ENCODE data around the gene WFDC2.
"Not testable (repeated sequence)": the region's sequence is repeated elsewhere in the genome, so short reads cannot be mapped to it uniquely, and the experiment has no call there.

Gene WFDC2

GRCh38 chr20:45452772-45453691 lies 16.5 kb upstream of the WFDC2 start:
- DNase-seq, result no peak

DNA sequence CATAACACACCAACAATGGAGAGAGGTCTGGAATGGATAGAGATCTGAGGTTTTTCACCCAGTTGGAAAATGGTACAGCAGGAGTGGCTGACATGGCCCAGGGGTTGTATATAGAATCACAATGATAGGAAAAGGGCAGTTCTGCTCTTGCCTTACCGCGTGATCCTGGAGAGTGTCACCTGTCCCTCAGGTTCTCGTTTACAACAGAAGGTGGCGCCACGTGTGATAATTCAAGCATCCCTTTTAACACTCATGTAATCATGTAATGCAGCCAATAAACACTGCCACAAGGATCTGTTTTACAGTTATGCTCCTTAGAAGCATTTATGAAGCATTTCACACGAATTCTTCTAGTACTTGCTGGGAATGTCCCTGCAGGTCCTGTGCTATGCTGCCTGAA lies 12.9 kb upstream of the WFDC2 start:
- peak; percentile 63 for DNase-seq

GRCh38 chr20:45459606-45460005 lies 9.9 kb upstream of the WFDC2 start:
- no peak for DNase-seq

DNA sequence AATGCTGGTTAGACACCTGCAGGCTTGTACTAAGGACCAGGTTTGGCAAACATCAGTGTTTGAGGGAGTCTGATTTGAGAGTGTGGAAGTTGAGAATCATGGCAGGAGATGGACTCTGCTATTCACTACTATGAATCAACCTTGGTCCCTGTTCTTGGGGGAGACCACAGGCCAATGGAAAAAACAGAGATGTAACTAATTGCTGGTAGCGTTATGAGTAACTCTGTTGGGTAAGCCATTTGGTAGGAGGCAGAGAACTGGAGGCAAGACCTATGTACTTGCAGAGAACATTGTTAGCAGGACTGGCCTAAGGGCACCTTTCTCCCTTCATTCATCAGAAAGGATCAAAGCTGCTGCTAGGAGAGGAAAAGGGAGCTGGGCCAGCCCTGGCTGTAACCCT lies 8.3 kb upstream of the WFDC2 start:
- no peak for DNase-seq

- no peak for DNase-seq
These were observed 6.6 kb upstream of the WFDC2 start for GRCh38 chr20:45462711-45463509.

GRCh38 chr20:45463709-45464108 lies 5.8 kb upstream of the WFDC2 start:
- no peak for DNase-seq

DNA sequence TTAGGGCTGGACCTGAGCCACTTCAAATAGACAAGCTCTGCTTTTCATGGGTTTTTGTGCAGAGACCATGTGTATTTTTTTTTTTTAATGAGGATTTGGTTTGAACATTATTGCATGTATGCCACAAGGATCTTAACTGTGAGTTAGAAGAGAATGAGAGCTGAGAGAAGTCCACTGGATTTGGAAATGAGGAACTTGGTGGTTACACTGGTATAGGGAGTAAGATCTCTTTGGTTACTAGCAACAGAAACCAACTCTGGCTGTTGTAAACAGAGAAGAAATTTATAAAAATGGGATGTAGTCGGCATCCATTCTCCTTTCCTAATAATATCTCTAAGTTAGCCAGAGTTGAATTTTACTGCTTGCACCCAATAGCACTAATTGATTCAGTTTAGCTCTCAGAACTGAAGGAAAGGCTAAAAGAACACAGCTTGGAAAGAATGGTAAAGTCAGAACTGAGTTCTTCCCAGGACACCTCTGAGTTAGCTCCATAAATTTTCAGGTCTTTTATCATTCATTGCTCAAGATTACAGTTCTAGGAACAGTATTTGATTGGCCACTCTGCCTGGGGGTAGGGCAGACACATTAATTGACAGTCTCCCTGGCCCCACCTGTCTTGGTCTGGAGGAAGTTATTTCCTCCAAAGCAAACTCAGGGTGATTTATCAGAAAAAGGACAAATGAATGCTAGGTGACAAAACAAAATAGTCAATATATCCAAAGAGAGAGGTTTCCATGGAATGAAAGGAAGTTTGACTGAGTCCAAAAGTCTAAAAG lies 3.9 kb upstream of the WFDC2 start:
- DNase-seq, result no peak

GRCh38 chr20:45467172-45467571 lies 2.4 kb upstream of the WFDC2 start:
- DNase-seq, result no peak

DNA sequence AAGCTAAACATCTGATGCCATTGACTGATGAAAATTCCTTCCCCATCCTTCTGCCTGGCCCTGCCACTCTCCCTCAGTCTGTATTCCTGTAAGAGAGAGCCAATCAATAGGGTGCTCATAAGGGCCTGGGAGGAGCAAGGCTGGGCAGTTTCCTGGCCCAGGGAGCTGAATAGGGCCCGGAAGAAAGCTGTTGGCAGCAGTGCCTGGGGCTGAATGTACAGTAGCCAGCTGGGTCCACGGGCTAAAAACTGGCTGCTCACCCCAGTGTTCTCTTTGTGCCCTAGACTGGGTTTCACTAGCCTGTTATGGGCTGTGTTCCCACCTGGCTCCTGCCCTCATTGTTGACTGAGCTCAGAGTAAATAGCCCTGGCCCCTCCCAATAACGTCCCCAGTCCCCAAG lies 1.7 kb upstream of the WFDC2 start:
- DNase-seq, result no peak

- DNase-seq, result peak; percentile 75
These were observed 844 bp downstream of the WFDC2 start for GRCh38 chr20:45470262-45470931.

- DNase-seq, result no peak
These were observed 1.4 kb downstream of the WFDC2 start for GRCh38 chr20:45470937-45471336.

GRCh38 chr20:45472286-45472685 lies 2.7 kb downstream of the WFDC2 start:
- DNase-seq, result not testable (repeated sequence)

DNA sequence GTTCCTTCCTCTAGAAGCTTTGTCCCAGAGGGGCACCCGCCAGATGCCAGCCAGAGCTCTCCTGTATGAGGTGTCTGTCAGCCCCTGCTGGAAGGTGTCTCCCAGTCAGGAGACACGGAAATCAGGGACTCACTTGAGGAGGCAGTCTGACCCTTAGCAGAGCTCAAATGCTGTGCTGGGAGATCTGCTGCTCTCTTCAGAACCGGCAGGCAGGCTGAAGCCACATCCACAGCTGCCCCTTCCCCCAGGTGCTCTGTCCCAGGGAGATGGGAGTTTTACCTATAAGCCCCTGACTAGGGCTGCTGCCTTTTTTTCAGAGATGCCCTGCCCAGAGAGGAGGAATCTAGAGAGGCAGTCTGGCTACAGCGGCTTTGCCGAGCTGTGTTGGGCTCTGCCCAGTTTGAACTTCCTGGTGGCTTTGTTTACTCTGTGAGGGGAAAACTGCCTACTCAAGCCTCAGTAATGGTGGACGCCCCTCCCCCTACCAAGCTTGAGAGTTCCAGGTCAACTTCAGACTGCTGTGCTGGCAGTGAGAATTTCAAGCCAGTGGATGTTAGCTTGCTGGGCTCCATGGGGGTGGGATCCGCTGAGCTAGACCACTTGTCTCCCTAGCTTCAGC lies 8.1 kb downstream of the WFDC2 start:
- not testable (repeated sequence) for DNase-seq

- DNase-seq, result no peak
These were observed 10.3 kb downstream of the WFDC2 start for GRCh38 chr20:45479822-45480221.

- no peak for DNase-seq
These were observed 15.1 kb downstream of the WFDC2 start for GRCh38 chr20:45484676-45485075.

GRCh38 chr20:45485388-45485787 lies 15.8 kb downstream of the WFDC2 start:
- no peak for DNase-seq

DNA sequence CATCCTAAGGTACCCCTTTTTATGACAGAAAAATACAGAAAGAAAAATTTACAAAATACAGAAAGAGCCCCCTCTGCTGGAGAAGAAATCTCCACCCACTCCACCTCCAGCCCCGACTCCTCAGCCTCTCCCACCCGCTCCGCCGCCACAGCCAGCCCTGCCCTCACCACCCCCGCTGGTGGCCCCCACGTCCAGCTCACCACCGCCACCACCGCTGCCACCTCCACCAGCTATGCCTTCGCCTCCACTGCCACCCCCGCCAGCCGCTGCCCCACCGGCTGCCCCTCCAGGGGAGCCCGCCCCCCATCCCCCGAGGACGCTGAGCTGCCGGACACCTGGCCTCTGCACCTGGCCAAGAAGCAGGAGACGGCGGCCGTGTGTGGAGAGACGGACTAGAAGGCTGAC lies 17.7 kb downstream of the WFDC2 start:
- no peak for DNase-seq

- DNase-seq, result no peak
These were observed 19.6 kb downstream of the WFDC2 start for GRCh38 chr20:45489083-45489531.

GRCh38 chr20:45495501-45495941 lies 26.0 kb downstream of the WFDC2 start:
- DNase-seq, result no peak

- no peak for DNase-seq
These were observed 26.6 kb downstream of the WFDC2 start for GRCh38 chr20:45496166-45496565.

DNA sequence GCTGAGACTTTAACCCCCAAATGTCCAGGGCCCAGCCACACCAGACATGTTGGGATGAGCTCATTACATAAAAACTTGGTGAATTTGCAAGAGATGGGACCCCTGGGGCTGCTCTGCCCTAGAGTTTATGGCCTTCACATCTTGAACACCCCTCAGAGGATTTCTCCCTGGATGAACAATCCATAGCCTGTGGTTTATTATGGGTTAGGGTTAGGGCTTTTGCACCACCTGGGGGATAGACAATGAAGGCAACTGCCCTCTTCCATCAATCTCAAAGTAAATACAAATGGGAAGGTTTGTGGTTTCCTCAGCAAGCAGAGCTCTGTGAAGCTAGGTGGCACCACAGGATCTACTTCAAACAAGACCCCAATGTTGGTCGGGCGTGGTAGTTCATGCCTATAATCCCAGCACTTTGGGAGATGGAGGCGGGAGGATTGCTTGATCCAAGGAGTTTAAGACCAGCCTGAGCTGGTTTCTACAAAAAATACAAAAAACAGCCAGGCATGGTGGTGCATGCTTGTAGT lies 28.5 kb downstream of the WFDC2 start:
- no peak for DNase-seq

DNA sequence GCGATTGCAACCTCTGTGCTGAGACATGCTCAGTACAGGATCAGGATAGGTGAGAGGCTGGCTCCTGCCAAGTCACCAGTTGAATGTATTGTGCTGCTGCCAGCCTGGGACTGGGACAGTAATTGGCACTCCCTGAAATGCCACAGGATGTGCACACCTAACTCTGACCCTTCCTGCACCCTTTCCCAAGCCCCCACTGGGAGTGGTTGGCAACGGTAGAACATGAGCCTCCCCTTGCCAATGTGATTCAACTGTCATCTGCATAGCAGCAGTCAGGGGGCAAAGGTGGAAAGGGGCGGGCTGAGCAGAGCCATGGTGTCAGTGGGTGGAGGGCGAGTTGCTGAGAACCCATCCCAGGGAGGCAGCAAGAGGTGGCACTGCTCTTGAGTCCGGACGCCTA lies 30.5 kb downstream of the WFDC2 start:
- no peak for DNase-seq
